SK-N-SH (cell line): Measurements from ENCODE around the gene CORT. TPM values are rescaled to one million over a fixed set of nuclear protein-coding genes. Genes with fewer than 3 reads are reported as not detected.

Experiments used
- CTCF ChIA-PET: fragments of 300-600, 350-600 bp; formaldehyde crosslinking; extraction: SDS; loops from one replicate; lab custom pipeline; 2021; lab: Yijun Ruan, JAX
- POLR2A ChIA-PET: fragments of 350-600 bp; sonication (Branson Sonifier 250); formaldehyde crosslinking; extraction: SDS; loops from one replicate; lab custom pipeline; 2020; ENCODE audit warnings: antibody characterized with exemption, inconsistent platforms; lab: Yijun Ruan, JAX
- DNase-seq: peaks from one replicate; pipeline ENCODE4 v3.0.0; 2012
- H2AFZ ChIP-seq: fragments of 200-600 bp; sonication (generic); 2 replicates; pipeline ENCODE4 v1.8.1; 2016; ENCODE audit warnings: antibody characterized with exemption, mild to moderate bottlenecking, low read depth
- H3F3A ChIP-seq: fragments of 200-600 bp; sonication (generic); replicated peaks from 2 replicates; pipeline ENCODE3; 2016; ENCODE audit warnings: antibody characterized with exemption, mild to moderate bottlenecking; ENCODE audit not compliant: insufficient read depth
- H3K27ac ChIP-seq, 2 experiments: fragments of 200-500 bp in 1 of 2; fragments of 200-600 bp in 1 of 2; sonication (Bioruptor generic) in 1 of 2; sonication (generic), shearing (Covaris generic) in 1 of 2; 2 replicates each; pipeline versions ENCODE4 v1.5.1 to v1.6.1; 2014 to 2016; ENCODE audit warnings: low read depth in 2 of 2, inconsistent platforms in 1 of 2, low read length in 1 of 2, mild to moderate bottlenecking in 1 of 2, mixed read lengths in 1 of 2
- H3K27me3 ChIP-seq: fragments of 200-600 bp; sonication (generic), shearing (Covaris generic); 2 replicates; pipeline ENCODE4 v1.6.1; 2016; ENCODE audit warnings: mixed run types; ENCODE audit not compliant: insufficient read depth
- H3K36me3 ChIP-seq, 2 experiments: fragments of 200-500 bp in 1 of 2; fragments of 200-600 bp in 1 of 2; sonication (Bioruptor generic) in 1 of 2; sonication (generic) in 1 of 2; replicated peaks in 1 of 2; 2 replicates each; pipeline versions ENCODE3 to v1.5.1; 2014 to 2016; ENCODE audit warnings: low read length in 1 of 2, mild to moderate bottlenecking in 1 of 2; ENCODE audit not compliant: insufficient read depth in 2 of 2, control insufficient read depth in 1 of 2
- H3K4me1 ChIP-seq, 2 experiments: fragments of 200-500 bp in 1 of 2; fragments of 200-600 bp in 1 of 2; sonication (Bioruptor generic) in 1 of 2; sonication (generic), shearing (Covaris generic) in 1 of 2; 2 replicates each; pipeline versions ENCODE4 v1.5.1 to v1.6.1; 2014 to 2016; ENCODE audit warnings: low read depth in 1 of 2, low read length in 1 of 2, mixed run types in 1 of 2; ENCODE audit not compliant: insufficient read depth in 2 of 2, control insufficient read depth in 1 of 2
- H3K4me2 ChIP-seq: fragments of 200-600 bp; sonication (generic), shearing (Covaris generic); 2 replicates; pipeline ENCODE4 v1.6.1; 2017; ENCODE audit warnings: mixed run types
- H3K4me3 ChIP-seq, 2 experiments: fragments of 200-500 bp in 1 of 2; fragments of 200-600 bp in 1 of 2; sonication (Bioruptor generic) in 1 of 2; sonication (generic), shearing (Covaris generic) in 1 of 2; 2 replicates each; pipeline versions ENCODE4 v1.5.1 to v1.8.1; 2014 to 2016; ENCODE audit warnings: low read depth in 2 of 2, inconsistent platforms in 1 of 2, low read length in 1 of 2, mild to moderate bottlenecking in 1 of 2, mixed read lengths in 1 of 2, moderate library complexity in 1 of 2
- H3K79me2 ChIP-seq: fragments of 200-600 bp; sonication (generic); 2 replicates; pipeline ENCODE4 v1.8.1; 2017; ENCODE audit warnings: mild to moderate bottlenecking; ENCODE audit not compliant: insufficient read depth
- H3K9ac ChIP-seq: fragments of 200-600 bp; sonication (generic); 2 replicates; pipeline ENCODE4 v1.6.1; 2017; ENCODE audit warnings: mixed run types
- H3K9me2 ChIP-seq: fragments of 200-600 bp; sonication (generic); 2 replicates; pipeline ENCODE4 v1.6.1; 2017; ENCODE audit warnings: mixed run types
- H3K9me3 ChIP-seq: fragments of 200-600 bp; sonication (generic); 2 replicates; pipeline ENCODE4 v1.6.1; 2017; ENCODE audit warnings: mixed run types, mild to moderate bottlenecking, moderate library complexity
- H4K20me1 ChIP-seq: fragments of 200-600 bp; sonication (generic); 2 replicates; pipeline ENCODE4 v1.6.1; 2017; ENCODE audit warnings: mild to moderate bottlenecking, mixed run types; ENCODE audit not compliant: insufficient read depth
- CHD2 ChIP-seq: fragments of 150-350 bp; IDR thresholded peaks from 2 replicates; pipeline ENCODE4 v1.6.1; 2018; ENCODE audit warnings: low read length; ENCODE audit not compliant: partially characterized antibody
- MAX ChIP-seq: IDR thresholded peaks from 2 replicates; pipeline ENCODE4 v1.4.0; 2012; ENCODE audit warnings: low read depth
- MEF2A ChIP-seq: IDR thresholded peaks from 2 replicates; pipeline ENCODE4 v1.4.0; 2012; ENCODE audit warnings: low read depth, borderline replicate concordance
- MXI1 ChIP-seq: IDR thresholded peaks from 2 replicates; pipeline ENCODE4 v1.6.1; 2012; ENCODE audit warnings: mild to moderate bottlenecking, low read depth, low read length, improper control_type of control experiment
- NFIC ChIP-seq: IDR thresholded peaks from 2 replicates; pipeline ENCODE4 v1.4.0; 2012; ENCODE audit warnings: borderline replicate concordance
- NRF1 ChIP-seq: IDR thresholded peaks from 2 replicates; pipeline ENCODE4 v1.6.1; 2012; ENCODE audit warnings: low read depth, mild to moderate bottlenecking, low read length
- POLR2AphosphoS5 ChIP-seq: IDR thresholded peaks from 2 replicates; pipeline ENCODE4 v1.6.1; 2012; ENCODE audit warnings: low read depth, low read length
- SIN3A ChIP-seq: IDR thresholded peaks from 2 replicates; pipeline ENCODE4 v1.6.1; 2012; ENCODE audit warnings: low read depth, mild to moderate bottlenecking, low read length, moderate library complexity, borderline replicate concordance
- SMC3 ChIP-seq: IDR thresholded peaks from 2 replicates; pipeline ENCODE4 v1.6.1; 2012; ENCODE audit warnings: low read depth, low read length, improper control_type of control experiment
- TCF12 ChIP-seq: IDR thresholded peaks from 2 replicates; pipeline ENCODE4 v1.4.0; 2012
- USF2 ChIP-seq: fragments of 150-350 bp; IDR thresholded peaks from 2 replicates; pipeline ENCODE4 v1.6.1; 2017; ENCODE audit warnings: antibody characterized with exemption, low read length, low read depth, borderline replicate concordance
- YY1 ChIP-seq: IDR thresholded peaks from 2 replicates; pipeline ENCODE4 v1.4.0; 2012; ENCODE audit warnings: low read depth, mild to moderate bottlenecking
- ZBTB33 ChIP-seq: IDR thresholded peaks from 2 replicates; pipeline ENCODE4 v1.4.0; 2012; ENCODE audit warnings: low read depth, borderline replicate concordance
- WGBS: methylation state at CpG from one replicate; pipeline ENCODE4 v1.1.6; 2017; ENCODE audit warnings: low lambda C conversion rate; 5-methylcytosine and 5-hydroxymethylcytosine counted together
- polyA plus RNA-seq, 3 experiments: library from polyadenylated mRNA; depleted of rRNA; stranded (reverse); fragments of >200 nt; gene quantifications; 2 replicates each; pipeline ENCODE4 v1.2.3, GENCODE V29; 2012
- TF ChIP-seq, protein P1 (sequence below): IDR thresholded peaks from 2 replicates; pipeline ENCODE4 v1.6.1; 2012; ENCODE audit warnings: mild to moderate bottlenecking, low read depth, low read length, moderate library complexity
- TF ChIP-seq, protein P2 (sequence below): IDR thresholded peaks from 2 replicates; pipeline ENCODE4; 2012
- TF ChIP-seq, protein P3 (sequence below): IDR thresholded peaks from 2 replicates; pipeline ENCODE4 v1.4.0; 2012; ENCODE audit warnings: low read depth, borderline replicate concordance

Gene CORT
- polyA plus RNA-seq, 1 of the 3 experiments (the other 2 are of a cell fraction), result 0.26 TPM

DNA sequence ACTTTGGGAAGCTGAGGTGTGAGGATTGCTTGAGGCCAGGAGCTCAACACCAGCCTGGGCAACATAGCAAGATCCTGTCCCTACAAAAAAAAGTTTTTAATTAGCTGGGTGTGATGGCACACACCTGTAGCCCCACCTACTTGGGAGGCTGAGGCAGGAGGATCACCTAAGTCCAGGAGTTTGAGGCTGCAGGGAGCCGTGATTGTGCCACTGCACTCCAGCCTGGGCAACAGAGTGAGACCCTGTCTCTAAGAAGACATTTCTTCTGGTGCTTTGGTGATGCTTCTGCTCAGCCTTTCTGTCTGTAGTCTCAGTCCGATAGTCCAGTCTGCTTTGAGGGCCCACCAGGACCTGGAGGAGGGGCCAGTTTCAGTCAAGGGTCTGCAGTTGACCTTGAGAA lies 42.6 kb upstream of the CORT start (continued):
- TF ChIP-seq USF2, result no peak
- TF ChIP-seq MAX, result no peak
- TF ChIP-seq ZBTB33, result no peak
- no peak for TF ChIP-seq YY1

DNA sequence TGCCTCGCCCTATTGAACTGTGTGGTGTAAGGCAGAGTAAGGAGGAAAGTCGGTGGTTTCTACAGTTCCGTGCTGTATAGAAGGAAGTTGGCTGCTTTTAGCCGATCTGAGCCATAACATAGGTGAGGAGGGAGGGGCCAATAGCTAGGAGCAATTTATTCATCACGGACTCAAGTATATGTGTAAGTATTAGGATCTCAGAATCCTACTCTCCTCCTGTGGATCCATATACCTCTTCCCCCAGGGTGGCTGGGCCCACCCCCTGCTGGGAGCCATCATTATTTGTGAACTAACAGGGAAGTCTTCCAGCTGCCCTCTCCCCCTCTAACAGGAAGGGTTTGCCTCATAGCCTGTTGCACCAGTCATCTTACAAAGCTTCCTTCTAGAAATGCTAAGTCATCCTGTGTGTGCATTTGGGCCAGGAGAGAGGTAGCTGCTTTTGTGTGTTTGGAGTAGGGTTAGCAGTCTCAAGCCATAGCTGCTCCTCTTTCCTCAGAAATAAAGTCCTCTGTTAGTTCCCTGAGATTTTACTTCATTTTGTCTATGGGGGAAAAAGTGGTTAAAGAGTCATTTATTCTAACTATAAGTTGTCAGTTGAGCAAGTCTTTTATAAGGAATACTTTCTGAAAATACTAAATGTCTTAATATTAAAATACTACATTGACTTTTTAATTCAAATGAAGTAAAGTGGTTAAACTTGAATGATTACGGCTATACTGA lies 34.5 kb upstream of the CORT start:
- no peaks in the 10 kb centered on the region for H3K79me2 ChIP-seq
- H3K4me1 ChIP-seq, result no peaks in the 10 kb centered on the region
- TF ChIP-seq, protein P1, sequence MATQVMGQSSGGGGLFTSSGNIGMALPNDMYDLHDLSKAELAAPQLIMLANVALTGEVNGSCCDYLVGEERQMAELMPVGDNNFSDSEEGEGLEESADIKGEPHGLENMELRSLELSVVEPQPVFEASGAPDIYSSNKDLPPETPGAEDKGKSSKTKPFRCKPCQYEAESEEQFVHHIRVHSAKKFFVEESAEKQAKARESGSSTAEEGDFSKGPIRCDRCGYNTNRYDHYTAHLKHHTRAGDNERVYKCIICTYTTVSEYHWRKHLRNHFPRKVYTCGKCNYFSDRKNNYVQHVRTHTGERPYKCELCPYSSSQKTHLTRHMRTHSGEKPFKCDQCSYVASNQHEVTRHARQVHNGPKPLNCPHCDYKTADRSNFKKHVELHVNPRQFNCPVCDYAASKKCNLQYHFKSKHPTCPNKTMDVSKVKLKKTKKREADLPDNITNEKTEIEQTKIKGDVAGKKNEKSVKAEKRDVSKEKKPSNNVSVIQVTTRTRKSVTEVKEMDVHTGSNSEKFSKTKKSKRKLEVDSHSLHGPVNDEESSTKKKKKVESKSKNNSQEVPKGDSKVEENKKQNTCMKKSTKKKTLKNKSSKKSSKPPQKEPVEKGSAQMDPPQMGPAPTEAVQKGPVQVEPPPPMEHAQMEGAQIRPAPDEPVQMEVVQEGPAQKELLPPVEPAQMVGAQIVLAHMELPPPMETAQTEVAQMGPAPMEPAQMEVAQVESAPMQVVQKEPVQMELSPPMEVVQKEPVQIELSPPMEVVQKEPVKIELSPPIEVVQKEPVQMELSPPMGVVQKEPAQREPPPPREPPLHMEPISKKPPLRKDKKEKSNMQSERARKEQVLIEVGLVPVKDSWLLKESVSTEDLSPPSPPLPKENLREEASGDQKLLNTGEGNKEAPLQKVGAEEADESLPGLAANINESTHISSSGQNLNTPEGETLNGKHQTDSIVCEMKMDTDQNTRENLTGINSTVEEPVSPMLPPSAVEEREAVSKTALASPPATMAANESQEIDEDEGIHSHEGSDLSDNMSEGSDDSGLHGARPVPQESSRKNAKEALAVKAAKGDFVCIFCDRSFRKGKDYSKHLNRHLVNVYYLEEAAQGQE, result no peak
- TF ChIP-seq NFIC (no peak), POLR2AphosphoS5 (no peak), MXI1 (no peak), MEF2A (no peak), SIN3A (no peak), SMC3 (no peak), NRF1 (no peak), TCF12 (no peak), MAX (no peak), CHD2 (no peak), ZBTB33 (no peak), YY1 (no peak)
- TF ChIP-seq, protein P2, sequence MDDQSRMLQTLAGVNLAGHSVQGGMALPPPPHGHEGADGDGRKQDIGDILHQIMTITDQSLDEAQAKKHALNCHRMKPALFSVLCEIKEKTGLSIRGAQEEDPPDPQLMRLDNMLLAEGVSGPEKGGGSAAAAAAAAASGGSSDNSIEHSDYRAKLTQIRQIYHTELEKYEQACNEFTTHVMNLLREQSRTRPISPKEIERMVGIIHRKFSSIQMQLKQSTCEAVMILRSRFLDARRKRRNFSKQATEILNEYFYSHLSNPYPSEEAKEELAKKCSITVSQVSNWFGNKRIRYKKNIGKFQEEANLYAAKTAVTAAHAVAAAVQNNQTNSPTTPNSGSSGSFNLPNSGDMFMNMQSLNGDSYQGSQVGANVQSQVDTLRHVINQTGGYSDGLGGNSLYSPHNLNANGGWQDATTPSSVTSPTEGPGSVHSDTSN, result no peak
- TF ChIP-seq, protein P3, sequence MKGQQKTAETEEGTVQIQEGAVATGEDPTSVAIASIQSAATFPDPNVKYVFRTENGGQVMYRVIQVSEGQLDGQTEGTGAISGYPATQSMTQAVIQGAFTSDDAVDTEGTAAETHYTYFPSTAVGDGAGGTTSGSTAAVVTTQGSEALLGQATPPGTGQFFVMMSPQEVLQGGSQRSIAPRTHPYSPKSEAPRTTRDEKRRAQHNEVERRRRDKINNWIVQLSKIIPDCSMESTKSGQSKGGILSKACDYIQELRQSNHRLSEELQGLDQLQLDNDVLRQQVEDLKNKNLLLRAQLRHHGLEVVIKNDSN, result no peak
- 87% methylated on average over 6 of the region's 6 CpGs for WGBS
- H3K27me3 ChIP-seq, result no peaks in the 10 kb centered on the region
- H3K4me2 ChIP-seq, result 0 out of 2 replicates have a peak overlapping the region, but pooled peaks have one; percentile 1
- CTCF ChIA-PET, result interaction anchor here (1.0 kb wide), 1 partner anchor 13 kb away, joined by 4 read pairs; no protein-coding TSS in a partner anchor
- H3K9ac ChIP-seq, result no peak overlapping the region
- no peak overlapping the region for H2AFZ ChIP-seq
- no peaks in the 10 kb centered on the region for H3K9me2 ChIP-seq
- POLR2A ChIA-PET, result no interaction called here
- no peak overlapping the region for H3K4me3 ChIP-seq
- H3K27ac ChIP-seq, result 0 out of 4 replicates have a peak overlapping the region, but pooled peaks of 1 of the 2 experiments have one; percentile 4
- H3K36me3 ChIP-seq, result peaks cover 65 to 74% of the 10 kb centered on the region in 2 experiments
- H3F3A ChIP-seq, result no peaks in the 10 kb centered on the region
- no peak for DNase-seq
- H4K20me1 ChIP-seq, result no peaks in the 10 kb centered on the region
- no peaks in the 10 kb centered on the region for H3K9me3 ChIP-seq
